Epithelial cell of prostate (primary cell): ENCODE results near the gene DLGAP1.

ENCODE experiments used
- DNase-seq: peaks from one replicate; pipeline ENCODE4 v3.0.0-alpha.2; 2011; ENCODE audit warnings: low read depth, low spot score
- H3K27ac ChIP-seq: fragments of 450-650 bp; 2 replicates; pipeline ENCODE4 v1.5.1; 2017; ENCODE audit warnings: mild to moderate bottlenecking

DLGAP1 gene

GRCh38 chr18:3914833-3915610 is 540.1 kb downstream of the DLGAP1 start:
- no peak for DNase-seq
- H3K27ac ChIP-seq, result peak overlapping the region; percentile 2

GRCh38 chr18:3914109-3914508 is 541.0 kb downstream of the DLGAP1 start:
- no peak overlapping the region for H3K27ac ChIP-seq
- DNase-seq, result no peak

DNA sequence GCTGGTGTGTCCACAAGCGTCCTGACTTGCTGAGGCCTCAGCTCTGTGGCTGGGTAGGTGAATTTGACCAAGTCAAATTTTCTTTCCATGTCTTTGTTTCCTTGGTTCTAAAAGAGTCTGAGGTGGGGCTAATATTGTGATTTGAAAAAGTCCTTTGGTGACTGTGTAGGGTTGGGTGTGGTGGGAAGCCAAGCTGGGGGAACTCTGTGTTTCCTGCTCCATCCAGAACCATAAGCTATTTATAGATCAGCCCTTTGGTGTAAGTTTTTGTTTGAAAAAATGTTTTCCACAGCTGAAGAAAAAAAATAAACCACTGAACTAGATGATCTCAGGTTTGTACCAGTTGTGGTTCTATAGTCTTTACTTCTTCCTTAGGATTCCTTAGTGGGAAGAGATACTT is 542.4 kb downstream of the DLGAP1 start:
- no peak for DNase-seq
- H3K27ac ChIP-seq, result no peak overlapping the region

GRCh38 chr18:3911413-3911812 is 543.7 kb downstream of the DLGAP1 start:
- no peak for DNase-seq
- H3K27ac ChIP-seq, result no peak overlapping the region

DNA sequence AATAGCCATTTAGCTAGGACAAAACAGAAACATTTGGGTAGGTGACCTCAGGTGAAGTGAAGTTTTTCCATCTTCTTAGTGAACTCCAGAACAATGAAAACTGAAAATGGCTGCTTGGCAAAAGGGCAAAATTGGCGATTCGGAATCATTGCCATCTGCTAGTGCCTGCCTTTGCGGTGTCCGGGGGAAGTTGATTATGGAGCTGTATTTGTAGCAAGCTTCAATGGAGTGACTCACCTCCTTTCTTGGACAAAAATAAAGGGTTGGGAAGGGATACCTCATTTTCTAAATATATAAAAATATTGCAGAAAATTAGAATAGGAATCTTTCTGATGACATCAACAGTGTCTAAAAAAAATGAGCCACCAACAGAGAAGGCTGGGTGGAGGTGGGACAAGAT is 544.6 kb downstream of the DLGAP1 start:
- DNase-seq, result no peak

GRCh38 chr18:3907955-3908354 is 547.2 kb downstream of the DLGAP1 start:
- DNase-seq, result no peak
- H3K27ac ChIP-seq, result no peak overlapping the region

More for the DNA sequence above, 544.6 kb downstream of the DLGAP1 start:
- no peak overlapping the region for H3K27ac ChIP-seq

- H3K27ac ChIP-seq, result no peak overlapping the region
- no peak for DNase-seq
Observed at GRCh38 chr18:3906116-3906750, 548.9 kb downstream of the DLGAP1 start.

- H3K27ac ChIP-seq, result peak overlapping the region; percentile 15
- peak; percentile 72 for DNase-seq
Observed at GRCh38 chr18:3903337-3903736, 551.8 kb downstream of the DLGAP1 start.

- no peak for DNase-seq
- H3K27ac ChIP-seq, result no peak overlapping the region
Observed at GRCh38 chr18:3902676-3903075, 552.4 kb downstream of the DLGAP1 start.

DNA sequence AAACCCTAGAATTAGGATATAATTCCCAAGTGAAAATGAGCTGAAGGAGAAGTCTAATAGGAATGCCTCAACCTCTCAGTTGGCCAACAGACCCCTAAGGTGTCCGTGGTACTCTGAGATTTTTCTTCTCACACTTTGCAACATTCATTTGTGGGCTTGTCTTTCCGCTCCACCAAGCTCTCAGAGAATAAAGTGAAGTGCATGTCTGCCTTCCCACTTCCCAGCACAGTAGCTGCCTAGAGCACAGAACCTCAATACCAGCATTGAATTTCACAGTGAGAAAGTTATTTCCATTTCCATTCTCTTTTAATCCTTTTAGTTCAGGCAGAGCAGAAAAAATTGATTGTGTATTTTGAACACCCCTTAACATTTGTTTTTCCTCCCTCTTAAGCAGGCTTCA is 553.3 kb downstream of the DLGAP1 start:
- H3K27ac ChIP-seq, result no peak overlapping the region
- DNase-seq, result no peak

DNA sequence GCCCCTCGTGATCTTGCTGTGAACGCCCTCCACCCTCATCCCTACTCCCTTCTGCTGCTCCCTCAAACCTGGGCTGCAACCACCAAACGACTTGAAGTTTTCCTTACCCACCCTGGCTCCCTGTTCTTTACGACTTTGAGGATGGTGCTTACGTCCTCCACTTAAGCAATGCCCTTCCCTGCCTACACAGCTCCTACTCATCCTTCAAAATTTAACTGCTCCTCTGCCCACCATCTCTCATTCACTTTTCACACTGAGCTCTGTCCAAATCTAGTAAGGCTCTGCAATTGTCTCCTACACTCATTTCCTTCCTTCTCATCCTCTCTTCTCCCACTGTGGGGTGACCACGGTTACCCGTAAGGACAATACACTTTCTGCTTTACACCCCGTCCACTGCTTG is 554.1 kb downstream of the DLGAP1 start:
- H3K27ac ChIP-seq, result no peak overlapping the region
- DNase-seq, result no peak

- no peak for DNase-seq
- H3K27ac ChIP-seq, result no peak overlapping the region
Observed at GRCh38 chr18:3900327-3900726, 554.8 kb downstream of the DLGAP1 start.

DNA sequence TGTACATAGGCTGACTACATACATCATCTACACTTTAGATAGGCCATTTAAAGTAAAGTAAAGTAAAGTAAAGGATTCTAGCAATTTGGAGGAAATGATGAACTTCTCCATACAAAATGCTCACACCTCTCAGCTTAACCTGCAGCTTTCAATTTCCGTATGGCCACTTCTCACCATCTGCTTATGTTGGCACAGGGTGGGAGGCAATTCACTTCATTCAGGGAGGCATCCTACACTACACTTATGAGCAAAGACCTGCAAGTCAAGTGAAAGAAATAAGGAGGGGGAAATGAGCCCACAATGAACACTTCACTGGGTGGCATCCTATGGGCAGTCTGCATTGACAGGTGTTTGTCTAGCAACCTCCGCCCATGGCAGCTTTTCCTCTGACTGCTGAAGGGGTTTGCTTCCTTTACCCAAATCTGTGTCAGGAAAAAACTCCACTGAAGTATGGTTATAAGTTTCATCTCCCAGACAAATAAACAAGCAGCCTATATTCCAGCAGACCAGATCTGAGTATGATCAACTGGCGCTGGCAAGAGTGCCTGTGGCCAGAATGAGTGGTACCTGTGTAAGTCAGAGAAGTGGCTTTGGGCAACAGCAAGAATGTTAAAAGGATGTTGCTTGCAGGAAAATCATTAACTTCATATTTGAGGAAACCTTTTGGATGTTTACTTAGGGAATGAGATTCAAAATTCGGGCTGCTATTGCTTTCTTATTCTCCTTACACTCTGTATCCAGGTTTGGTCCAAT is 556.1 kb downstream of the DLGAP1 start:
- DNase-seq, result no peak
- H3K27ac ChIP-seq, result no peak overlapping the region

DNA sequence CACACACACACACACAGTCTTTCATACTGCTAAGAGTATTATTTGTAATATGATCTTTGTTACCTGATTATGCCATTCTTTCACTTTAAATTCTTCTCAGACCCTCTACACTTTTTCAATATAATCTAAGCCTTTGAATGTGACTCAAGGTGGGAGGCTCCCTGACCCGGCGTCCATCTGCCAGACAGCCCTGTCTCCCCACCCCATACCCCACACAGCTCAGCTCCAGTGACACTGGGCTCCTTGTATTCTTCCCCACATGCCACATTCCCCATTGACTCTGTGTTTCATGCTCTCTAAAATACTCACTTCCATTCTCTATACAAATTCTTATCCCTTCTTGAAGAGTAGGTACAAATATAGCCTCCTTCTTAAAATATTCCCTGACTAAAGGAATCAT is 563.0 kb downstream of the DLGAP1 start:
- no peak overlapping the region for H3K27ac ChIP-seq
- no peak for DNase-seq

- no peak for DNase-seq
- H3K27ac ChIP-seq, result no peak overlapping the region
Observed at GRCh38 chr18:3891245-3891644, 563.9 kb downstream of the DLGAP1 start.

DNA sequence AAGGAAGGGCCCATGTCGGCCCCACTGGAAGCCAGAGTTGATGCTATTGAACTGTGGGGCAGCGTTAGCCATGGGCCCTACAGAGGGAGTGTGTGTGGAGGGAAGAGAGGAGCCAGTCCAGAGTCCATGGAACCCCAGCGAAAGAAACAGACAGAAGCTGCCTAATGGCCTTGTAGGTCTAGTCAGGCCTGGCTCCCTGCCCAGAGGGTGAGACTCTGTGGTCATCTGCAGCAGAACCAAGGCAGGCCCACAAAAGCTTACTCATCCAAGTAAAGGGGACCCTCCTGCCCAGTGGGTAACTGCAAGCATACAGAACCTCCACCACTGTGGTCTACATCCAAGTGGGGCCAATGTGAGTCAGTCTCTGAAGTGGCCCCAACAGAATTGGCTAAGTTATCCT is 565.3 kb downstream of the DLGAP1 start:
- peak overlapping the region; percentile 18 for H3K27ac ChIP-seq
- DNase-seq, result no peak

DNA sequence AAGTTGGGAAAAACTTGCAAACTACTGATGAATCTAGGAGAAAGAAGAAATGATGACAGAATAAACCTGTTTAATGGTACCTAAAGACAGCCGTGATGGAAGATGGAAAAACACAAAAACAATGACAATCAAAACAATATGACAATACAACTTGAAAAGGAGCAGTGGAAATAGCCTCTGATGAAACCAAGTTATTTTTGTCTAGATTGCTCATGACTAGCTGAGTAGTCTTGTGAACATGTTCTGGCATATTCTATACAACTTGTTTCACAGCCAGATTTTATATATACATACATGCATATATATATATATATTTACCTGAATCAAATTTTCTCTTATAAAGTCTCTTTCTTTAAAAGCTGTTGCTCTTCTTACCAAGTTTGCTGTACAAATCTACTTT is 566.0 kb downstream of the DLGAP1 start:
- peak; percentile 27 for DNase-seq
- H3K27ac ChIP-seq, result peak overlapping the region; percentile 18

- no peak overlapping the region for H3K27ac ChIP-seq
- no peak for DNase-seq
Observed at GRCh38 chr18:3886575-3887322, 568.4 kb downstream of the DLGAP1 start.

GRCh38 chr18:3885209-3885792 is 569.8 kb downstream of the DLGAP1 start:
- no peak for DNase-seq
- no peak overlapping the region for H3K27ac ChIP-seq

DNA sequence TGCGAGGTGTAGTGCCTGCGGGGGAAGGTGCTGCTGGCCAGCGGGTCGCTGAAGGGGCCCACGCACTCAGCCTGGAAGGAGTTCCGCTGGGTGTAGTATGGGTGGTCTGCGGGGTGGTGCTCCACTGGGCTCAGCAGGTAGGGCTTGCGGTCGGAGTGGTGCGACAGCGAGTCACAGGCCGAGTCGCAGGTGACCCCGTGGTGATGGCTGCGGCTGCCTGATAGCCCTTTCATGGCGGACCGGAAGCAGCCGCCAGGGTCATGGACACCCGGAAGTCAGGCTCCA is 575.3 kb downstream of the DLGAP1 start:
- no peak overlapping the region for H3K27ac ChIP-seq
- DNase-seq, result no peak
